GM23248 (cell line): ENCODE data around the gene CA5B. TPM values are rescaled to one million over a fixed set of nuclear protein-coding genes. Genes with fewer than 3 reads are reported as not detected.

Experiments used
- DNase-seq: peaks from one replicate; pipeline ENCODE4 v3.0.0-alpha.2; 2015
- H2AFZ ChIP-seq: fragments of 200-600 bp; sonication (generic); 2 replicates; pipeline ENCODE4 v1.6.1; 2016; ENCODE audit warnings: antibody characterized with exemption
- H3F3A ChIP-seq: fragments of 200-600 bp; sonication (generic); 2 replicates; pipeline ENCODE4 v1.6.1; 2016; ENCODE audit warnings: mild to moderate bottlenecking, antibody characterized with exemption, mixed run types; ENCODE audit not compliant: insufficient read depth
- H3K27ac ChIP-seq: fragments of 200-600 bp; sonication (generic); 2 replicates; pipeline ENCODE4 v1.5.1; 2016; ENCODE audit warnings: mild to moderate bottlenecking
- H3K27me3 ChIP-seq: fragments of 200-600 bp; sonication (generic); replicated peaks from 2 replicates; pipeline ENCODE4 v1.6.1; 2016; ENCODE audit warnings: mild to moderate bottlenecking; ENCODE audit not compliant: insufficient read depth
- H3K36me3 ChIP-seq: fragments of 200-600 bp; sonication (generic); 2 replicates; pipeline ENCODE4 v1.6.1; 2016; ENCODE audit warnings: low read depth, mild to moderate bottlenecking
- H3K4me1 ChIP-seq: fragments of 200-600 bp; sonication (generic); 2 replicates; pipeline ENCODE4 v1.6.1; 2016; ENCODE audit warnings: mild to moderate bottlenecking; ENCODE audit not compliant: insufficient read depth
- H3K4me2 ChIP-seq: fragments of 200-600 bp; sonication (generic); one replicate; pipeline ENCODE4 v1.6.1; 2016; ENCODE audit warnings: mild to moderate bottlenecking; ENCODE audit not compliant: unreplicated experiment
- H3K4me3 ChIP-seq: fragments of 200-600 bp; sonication (generic); 2 replicates; pipeline ENCODE4 v1.5.1; 2016; ENCODE audit warnings: mild to moderate bottlenecking
- H3K79me2 ChIP-seq: fragments of 200-600 bp; sonication (generic); 2 replicates; pipeline ENCODE4 v1.6.1; 2016; ENCODE audit warnings: mild to moderate bottlenecking; ENCODE audit not compliant: insufficient read depth
- H3K9ac ChIP-seq: fragments of 200-600 bp; sonication (generic); 2 replicates; pipeline ENCODE4 v1.6.1; 2016; ENCODE audit warnings: mild to moderate bottlenecking
- H3K9me2 ChIP-seq: fragments of 200-600 bp; sonication (generic); 2 replicates; pipeline ENCODE4 v1.6.1; 2016; ENCODE audit warnings: mixed run types, mild to moderate bottlenecking, moderate library complexity; ENCODE audit not compliant: insufficient read depth
- H3K9me3 ChIP-seq: fragments of 200-600 bp; sonication (generic); one replicate; pipeline ENCODE4 v1.6.1; 2017; ENCODE audit warnings: low read depth
- H4K20me1 ChIP-seq: fragments of 200-600 bp; sonication (generic); 2 replicates; pipeline ENCODE4 v1.6.0; 2016; ENCODE audit not compliant: insufficient read depth
- EZH2 ChIP-seq: fragments of 200-600 bp; sonication (generic); IDR thresholded peaks from 2 replicates; pipeline ENCODE4 v1.6.1; 2018; ENCODE audit warnings: antibody characterized with exemption, mild to moderate bottlenecking; ENCODE audit not compliant: insufficient read depth, poor library complexity, severe bottlenecking
- EZH2phosphoT487 ChIP-seq: fragments of 200-600 bp; sonication (generic); IDR thresholded peaks from 2 replicates; pipeline ENCODE4 v1.6.1; 2018; ENCODE audit warnings: antibody characterized with exemption, moderate library complexity, mild to moderate bottlenecking, low read depth; ENCODE audit not compliant: insufficient read depth
- WGBS, 2 experiments: methylation state at CpG; one replicate each; pipeline ENCODE4 v1.1.6; 2015 to 2017; ENCODE audit warnings: low lambda C conversion rate in 2 of 2, low coverage in 1 of 2; ENCODE audit errors: missing lambda C conversion rate in 2 of 2; 5-methylcytosine and 5-hydroxymethylcytosine counted together
- in situ Hi-C: fragments of 300-500 bp; cut with MboI; formaldehyde crosslinking; loops from 2 replicates; pipeline ENCODE4 v1.15.0; 2020
- polyA plus RNA-seq: library from polyadenylated mRNA; unstranded; fragments of >200 nt; fragmentation: Nextera tagmentation; extraction: Ambion mirVana; gene quantifications from 2 replicates; pipeline ENCODE4 v1.2.1, GENCODE V29; 2016
- small RNA-seq: library from RNA; depleted of rRNA; stranded (forward); fragments of <200 nt; gene quantifications from one replicate; pipeline ENCODE3, GENCODE V24; 2014; ENCODE audit warnings: low read depth, low replicate concordance
- total RNA-seq: library from RNA; depleted of rRNA; stranded (reverse); fragments of >200 nt; shearing (Covaris generic); gene quantifications from 2 replicates; pipeline ENCODE4 v1.2.3, GENCODE V29; 2014; rRNA removed

The CA5B gene
- total and polyA plus RNA-seq, 2 experiments from 2014 or later: 6.4 to 8.2 TPM

- no peak for DNase-seq
- no peaks in the 10 kb centered on the region for H3K79me2 ChIP-seq
- WGBS, 2 experiments: 82% methylated on average over 5 of the region's 5 CpGs
- H3K4me1 ChIP-seq: peaks cover 6% of the 10 kb centered on the region
- H4K20me1 ChIP-seq: no peaks in the 10 kb centered on the region
- no peak overlapping the region for H2AFZ ChIP-seq
- no peak overlapping the region for H3K4me3 ChIP-seq
- H3K9ac ChIP-seq: no peak overlapping the region
- H3K4me2 ChIP-seq: no peak overlapping the region
- no peaks in the 10 kb centered on the region for H3K36me3 ChIP-seq
- no peak overlapping the region for H3K27ac ChIP-seq
- TF ChIP-seq EZH2phosphoT487: no peak
- no peak for TF ChIP-seq EZH2
- no peaks in the 10 kb centered on the region for H3K9me2 ChIP-seq
- H3F3A ChIP-seq: no peaks in the 10 kb centered on the region
- in situ Hi-C loops: no loop called here
- H3K9me3 ChIP-seq: no peaks in the 10 kb centered on the region
- no peaks in the 10 kb centered on the region for H3K27me3 ChIP-seq
These were observed 96.9 kb downstream of the CA5B start for GRCh38 chrX:15834827-15835595.

Small RNA genes within 50 kb of the gene (small RNA-seq; reads per million reads assigned to genes)
- not detected for gene RF00409

Other genes starting within 250 kb of the CA5B start
- gene PIR, start 244.9 kb upstream of the CA5B start, total RNA-seq: 0.76 and 1.7 TPM in 2 replicates
- 5.7 and 5.9 TPM in 2 replicates for gene PIR, start 244.9 kb upstream of the CA5B start, polyA plus RNA-seq
- not detected in 2 replicates for gene BMX, start 237.5 kb upstream of the CA5B start, total RNA-seq
- not detected in 2 replicates for gene BMX, start 237.5 kb upstream of the CA5B start, polyA plus RNA-seq
- gene ACE2, start 137.3 kb upstream of the CA5B start, total RNA-seq: not detected in 2 replicates
- gene ACE2, start 137.3 kb upstream of the CA5B start, polyA plus RNA-seq: not detected in 2 replicates
- 0.13 and 0.43 TPM in 2 replicates for gene CLTRN, start 73.5 kb upstream of the CA5B start, total RNA-seq
- 0.18 and 0.23 TPM in 2 replicates for gene CLTRN, start 73.5 kb upstream of the CA5B start, polyA plus RNA-seq
- 1.4 and 4.1 TPM in 2 replicates for gene ZRSR2, start 52.2 kb downstream of the CA5B start, total RNA-seq
- 5.3 and 9.9 TPM in 2 replicates for gene ZRSR2, start 52.2 kb downstream of the CA5B start, polyA plus RNA-seq
- gene AP1S2, start 116.5 kb downstream of the CA5B start, total RNA-seq: 22.6 and 38.1 TPM in 2 replicates
- gene AP1S2, start 116.5 kb downstream of the CA5B start, polyA plus RNA-seq: 24.3 and 27.9 TPM in 2 replicates